Hepatocyte (in vitro differentiated cells): Measurements from ENCODE around the gene OSBPL6.

Experiments used
- EZH2 ChIP-seq: fragments of 200-600 bp; sonication (generic); IDR thresholded peaks from 2 replicates; pipeline ENCODE4 v1.6.1; 2016; ENCODE audit warnings: antibody characterized with exemption, mild to moderate bottlenecking, borderline replicate concordance
- EZH2phosphoT487 ChIP-seq: fragments of 200-600 bp; sonication (generic); IDR thresholded peaks from one replicate; pipeline ENCODE4 v1.6.1; 2018; ENCODE audit warnings: antibody characterized with exemption, mild to moderate bottlenecking, low read depth, moderate library complexity; ENCODE audit not compliant: unreplicated experiment, severe bottlenecking
- TF ChIP-seq, protein P1 (sequence below): fragments of 200-600 bp; sonication (generic); IDR thresholded peaks from 2 replicates; pipeline ENCODE4 v1.5.1; 2016; ENCODE audit warnings: antibody characterized with exemption, mild to moderate bottlenecking; ENCODE audit not compliant: poor library complexity

DNA sequence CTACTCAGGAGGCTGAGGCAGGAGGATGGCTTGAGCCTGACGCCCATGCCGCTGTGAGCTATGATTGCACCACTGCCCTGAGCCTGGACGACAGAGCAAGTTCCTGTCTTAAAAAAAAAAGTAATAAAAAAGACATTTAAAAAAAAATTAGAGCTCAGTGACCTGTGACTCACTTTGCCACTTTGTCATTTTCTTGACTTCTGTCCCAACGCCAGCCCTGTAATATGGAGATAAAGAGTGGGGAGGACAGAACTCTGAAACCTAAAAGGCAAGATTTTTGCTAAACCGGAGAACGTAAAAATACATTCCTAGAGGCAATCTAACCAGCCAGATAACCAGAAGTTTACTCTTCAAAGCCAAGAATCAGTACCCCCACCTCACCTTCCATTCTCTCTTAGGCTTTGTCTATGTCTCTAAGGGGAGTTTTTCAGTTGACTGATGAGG, 207.7 kb downstream of the OSBPL6 start:
- TF ChIP-seq EZH2phosphoT487 (no peak), EZH2 (no peak)
- TF ChIP-seq, protein P1, sequence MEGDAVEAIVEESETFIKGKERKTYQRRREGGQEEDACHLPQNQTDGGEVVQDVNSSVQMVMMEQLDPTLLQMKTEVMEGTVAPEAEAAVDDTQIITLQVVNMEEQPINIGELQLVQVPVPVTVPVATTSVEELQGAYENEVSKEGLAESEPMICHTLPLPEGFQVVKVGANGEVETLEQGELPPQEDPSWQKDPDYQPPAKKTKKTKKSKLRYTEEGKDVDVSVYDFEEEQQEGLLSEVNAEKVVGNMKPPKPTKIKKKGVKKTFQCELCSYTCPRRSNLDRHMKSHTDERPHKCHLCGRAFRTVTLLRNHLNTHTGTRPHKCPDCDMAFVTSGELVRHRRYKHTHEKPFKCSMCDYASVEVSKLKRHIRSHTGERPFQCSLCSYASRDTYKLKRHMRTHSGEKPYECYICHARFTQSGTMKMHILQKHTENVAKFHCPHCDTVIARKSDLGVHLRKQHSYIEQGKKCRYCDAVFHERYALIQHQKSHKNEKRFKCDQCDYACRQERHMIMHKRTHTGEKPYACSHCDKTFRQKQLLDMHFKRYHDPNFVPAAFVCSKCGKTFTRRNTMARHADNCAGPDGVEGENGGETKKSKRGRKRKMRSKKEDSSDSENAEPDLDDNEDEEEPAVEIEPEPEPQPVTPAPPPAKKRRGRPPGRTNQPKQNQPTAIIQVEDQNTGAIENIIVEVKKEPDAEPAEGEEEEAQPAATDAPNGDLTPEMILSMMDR = no peak
